K562 (cell line): ENCODE data around the gene KCNQ5. TPM values are rescaled to one million over a fixed set of nuclear protein-coding genes. Genes with fewer than 3 reads are reported as not detected.

Experiments
- ATAC-seq: fragments of 200-7000 bp; cut with Tn5 transposase; 3 replicates; pipeline ENCODE4 v1.9.1; 2020; ENCODE audit warnings: moderate library complexity
- BruUV-seq: library from RNA; stranded (reverse); fragments of 400-500 nt; replicated peaks from 2 replicates; lab custom pipeline; 2021; lab: Mats Ljungman, UMichigan
- CTCF ChIA-PET: fragments of 300-600 bp; formaldehyde crosslinking; extraction: SDS; loops from one replicate; lab custom pipeline; 2021; ENCODE audit warnings: low intra/inter-chr PET ratio; lab: Yijun Ruan, JAX
- POLR2A ChIA-PET: fragments of 300-600, 350-650 bp; sonication (Branson Sonifier 250); formaldehyde crosslinking; extraction: SDS; loops from one replicate; lab custom pipeline; 2021; ENCODE audit warnings: antibody characterized with exemption, inconsistent platforms; lab: Yijun Ruan, JAX
- DNase-seq, 4 experiments: peaks; one replicate each; pipeline versions ENCODE4 v3.0.0 to v3.0.0-alpha.2; 2011 to 2018; ENCODE audit warnings: low spot score in 3 of 4, mixed read lengths in 3 of 4; ENCODE audit errors: extremely low read depth in 1 of 4
- FAIRE-seq: peaks from 2 replicates; lab custom pipeline; 2011; peaks lifted over from hg19 to GRCh38; lab: Jason Lieb, UNC
- H2AFZ ChIP-seq: 2 replicates; pipeline ENCODE4 v1.6.0; 2011; ENCODE audit warnings: low read depth, low read length, control low read depth, inconsistent platforms
- H3K27ac ChIP-seq: fragments of 200-600 bp; 3 replicates; pipeline ENCODE4 v1.8.0; 2011; ENCODE audit warnings: low read depth, mild to moderate bottlenecking, control low read depth, inconsistent platforms, low read length, moderate library complexity, mixed read lengths; ENCODE audit errors: extremely low read depth
- H3K27me3 ChIP-seq, 2 experiments: fragments of 300-600 bp in 1 of 2; 2 replicates in 1 of 2; 3 replicates in 1 of 2; pipeline versions ENCODE4 v1.6.0 to v1.8.0; 2011; ENCODE audit warnings: inconsistent platforms in 2 of 2, low read length in 2 of 2, mild to moderate bottlenecking in 1 of 2, mixed read lengths in 1 of 2, moderate library complexity in 1 of 2; ENCODE audit not compliant: control insufficient read depth in 2 of 2, insufficient read depth in 2 of 2
- H3K36me3 ChIP-seq: fragments of 300-600 bp; 3 replicates; pipeline ENCODE4 v1.8.0; 2011; ENCODE audit warnings: mild to moderate bottlenecking, low read length, inconsistent platforms; ENCODE audit not compliant: control insufficient read depth, insufficient read depth
- H3K4me1 ChIP-seq, 2 experiments: fragments of 200-600 bp in 1 of 2; replicated peaks in 1 of 2; 2 replicates in 1 of 2; 3 replicates in 1 of 2; pipeline versions ENCODE4 v1.5.1 to v1.8.0; 2011; ENCODE audit warnings: inconsistent platforms in 2 of 2, low read length in 2 of 2, mild to moderate bottlenecking in 1 of 2, mixed read lengths in 1 of 2, moderate library complexity in 1 of 2; ENCODE audit not compliant: control insufficient read depth in 2 of 2, insufficient read depth in 2 of 2
- H3K4me2 ChIP-seq: 2 replicates; pipeline ENCODE4 v1.6.1; 2011; ENCODE audit warnings: low read length, control low read depth, inconsistent platforms, mixed read lengths; ENCODE audit not compliant: insufficient read depth
- H3K4me3 ChIP-seq: fragments of 200-600 bp; sonication (generic), shearing (Covaris generic); 2 replicates; pipeline ENCODE4 v1.5.1; 2016; ENCODE audit warnings: control low read depth, inconsistent platforms
- H3K79me2 ChIP-seq: fragments of 200-600 bp; 3 replicates; pipeline ENCODE4 v1.8.0; 2011; ENCODE audit warnings: low read length, inconsistent platforms; ENCODE audit not compliant: control insufficient read depth, insufficient read depth
- H3K9ac ChIP-seq, 2 experiments: 2 replicates each; pipeline versions ENCODE4 v1.6.0 to v1.6.1; 2011; ENCODE audit warnings: low read depth in 2 of 2, low read length in 2 of 2, control low read depth in 1 of 2, inconsistent platforms in 1 of 2, mild to moderate bottlenecking in 1 of 2, mixed read lengths in 1 of 2; ENCODE audit not compliant: insufficient read depth in 1 of 2
- H3K9me1 ChIP-seq: one replicate; pipeline ENCODE4 v1.6.0; 2011; ENCODE audit warnings: inconsistent platforms, mild to moderate bottlenecking, low read length, moderate library complexity; ENCODE audit not compliant: control insufficient read depth, insufficient read depth
- H3K9me3 ChIP-seq: replicated peaks from 2 replicates; pipeline ENCODE4 v1.5.1; 2011; ENCODE audit warnings: low read depth, low read length, inconsistent platforms; ENCODE audit not compliant: control insufficient read depth, insufficient read depth
- H4K20me1 ChIP-seq: replicated peaks from 2 replicates; pipeline ENCODE4 v1.6.1; 2011; ENCODE audit warnings: low read length, inconsistent platforms, mixed read lengths; ENCODE audit not compliant: control insufficient read depth, insufficient read depth
- CBX8 ChIP-seq: fragments of 200-600 bp; sonication (generic); IDR thresholded peaks from 2 replicates; pipeline ENCODE4 v1.6.1; 2012; ENCODE audit warnings: borderline replicate concordance, mixed run types, low read depth, mild to moderate bottlenecking, moderate library complexity, mixed read lengths, low read length, control low read depth, inconsistent platforms; ENCODE audit not compliant: poor library complexity, severe bottlenecking; ENCODE audit errors: extremely low read depth
- PHF20 ChIP-seq: fragments of 450-650 bp; IDR thresholded peaks from 2 replicates; pipeline ENCODE4 v1.6.1; 2018; ENCODE audit not compliant: partially characterized antibody
- SP1 ChIP-seq: sonication (generic); formaldehyde crosslinking; IDR thresholded peaks from 2 replicates; pipeline ENCODE4 v1.8.1; 2022; ENCODE audit warnings: mild to moderate bottlenecking, missing genetic modification reagents
- SRSF3 ChIP-seq: fragments of 200-400 bp; formaldehyde crosslinking; IDR thresholded peaks from 2 replicates; pipeline ENCODE4 v1.6.1; 2016; ENCODE audit warnings: mild to moderate bottlenecking, low read length, moderate library complexity; ENCODE audit not compliant: insufficient read depth
- TCF7L2 ChIP-seq: fragments of 150-350 bp; IDR thresholded peaks from 2 replicates; pipeline ENCODE4 v1.6.1; 2016; ENCODE audit warnings: low read depth, mild to moderate bottlenecking, low read length, moderate library complexity
- ZNF165 ChIP-seq: fragments of 250-450 bp; sonication (Bioruptor Pico); IDR thresholded peaks from 2 replicates; pipeline ENCODE4 v1.4.0; 2020; ENCODE audit warnings: borderline replicate concordance
- WGBS: fragments of 100-300 bp; shearing (Covaris generic); methylation state at CpG from one replicate; pipeline ENCODE4 v1.1.6; 2016; ENCODE audit warnings: low coverage, mixed read lengths; ENCODE audit not compliant: insufficient coverage; ENCODE audit errors: missing lambda C conversion rate; 5-methylcytosine and 5-hydroxymethylcytosine counted together
- in situ Hi-C: fragments of 300-500 bp; cut with MboI; formaldehyde crosslinking; loops from 4 replicates; pipeline ENCODE4 v1.15.0; 2018; ENCODE audit warnings: inconsistent platforms, mixed read lengths
- intact Hi-C: fragments of 100-400 bp; cut with micrococcal nuclease; formaldehyde crosslinking; loops from 2 replicates; pipeline ENCODE4 v1.14.2; 2022
- polyA plus RNA-seq, 8 experiments: library from polyadenylated mRNA; depleted of rRNA in 4 of 8; stranded (reverse) in 5 of 8; unstranded in 3 of 8; fragments of >200 nt; fragmentation: Nextera tagmentation in 2 of 8; fragmentation: Illumina TruSeq in 1 of 8; extraction: Ambion mirVana in 2 of 8; extraction: Trizol in 1 of 8; gene quantifications; 2 replicates each; pipeline versions ENCODE4 v1.2.1 to v1.2.3, GENCODE V29; 2011 to 2014; ENCODE audit warnings: inconsistent platforms in 1 of 8, missing spikeins in 1 of 8
- total RNA-seq, 7 experiments: library from RNA; depleted of rRNA in 6 of 7; stranded (reverse); fragments of >200 nt in 6 of 7; fragmentation: Illumina TruSeq in 2 of 7; extraction: Trizol in 2 of 7; gene quantifications; 2 replicates each; pipeline versions ENCODE4 v1.2.1 to v1.2.3, GENCODE V29; 2011 to 2021; ENCODE audit warnings: low replicate concordance in 1 of 7
- TF ChIP-seq, protein P1 (sequence below): fragments of 450-650 bp; formaldehyde crosslinking; IDR thresholded peaks from 2 replicates; pipeline ENCODE4 v1.4.0; 2020; ENCODE audit warnings: mild to moderate bottlenecking, mixed read lengths

The KCNQ5 gene
- total and polyA plus RNA-seq, 9 of the 15 experiments (the other 6 are each of a cell fraction or from before 2014, with no cell fraction given), result 0.31 to 5.9 (median 2.6) TPM

DNA sequence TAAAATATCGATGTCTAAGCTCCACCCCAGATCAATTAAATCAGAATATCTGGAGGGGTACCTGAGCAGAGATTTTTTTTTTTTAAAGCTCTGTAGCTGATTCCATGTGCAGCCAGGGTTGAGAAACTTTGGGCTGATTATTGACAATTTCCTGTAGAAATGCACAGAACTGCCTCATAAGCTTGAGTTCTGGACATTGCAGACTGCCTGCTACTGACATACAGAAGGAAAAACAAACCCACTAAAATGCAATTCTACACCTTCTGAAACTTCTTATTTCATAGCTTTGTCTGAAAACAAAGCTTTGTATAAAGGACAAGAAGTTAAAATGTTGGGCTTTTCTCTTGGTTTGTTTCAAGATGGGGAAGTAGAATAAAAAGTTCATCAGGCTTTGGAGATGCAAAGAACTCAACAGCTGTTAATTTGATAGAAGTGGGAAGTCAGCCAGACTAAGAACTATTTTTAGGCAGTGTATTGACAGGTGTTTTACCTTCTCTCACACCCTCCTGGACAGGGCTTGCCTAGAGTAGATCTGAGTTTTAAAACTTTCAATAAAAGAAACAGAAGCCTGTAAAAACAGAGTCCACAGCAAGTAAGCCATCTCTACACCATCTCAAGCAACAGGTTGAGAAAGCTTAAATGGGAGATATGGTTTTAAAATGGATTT is 147.7 kb downstream of the KCNQ5 start:
- Histone ChIP-seq H3K4me3 (no peak overlapping the region), H3K4me1 (no peaks in the 10 kb centered on the region), H3K36me3 (no peaks in the 10 kb centered on the region), H3K79me2 (no peaks in the 10 kb centered on the region), H3K27ac (no peak overlapping the region), H4K20me1 (no peaks in the 10 kb centered on the region), H2AFZ (no peak overlapping the region), H3K4me2 (no peak overlapping the region), H3K9me3 (no peaks in the 10 kb centered on the region), H3K9me1 (no peaks in the 10 kb centered on the region), H3K9ac (no peak overlapping the region), H3K27me3 (no peaks in the 10 kb centered on the region)
- TF ChIP-seq CBX8, result no peak
- no peak for TF ChIP-seq PHF20
- no peak for TF ChIP-seq TCF7L2
- TF ChIP-seq, protein P1, sequence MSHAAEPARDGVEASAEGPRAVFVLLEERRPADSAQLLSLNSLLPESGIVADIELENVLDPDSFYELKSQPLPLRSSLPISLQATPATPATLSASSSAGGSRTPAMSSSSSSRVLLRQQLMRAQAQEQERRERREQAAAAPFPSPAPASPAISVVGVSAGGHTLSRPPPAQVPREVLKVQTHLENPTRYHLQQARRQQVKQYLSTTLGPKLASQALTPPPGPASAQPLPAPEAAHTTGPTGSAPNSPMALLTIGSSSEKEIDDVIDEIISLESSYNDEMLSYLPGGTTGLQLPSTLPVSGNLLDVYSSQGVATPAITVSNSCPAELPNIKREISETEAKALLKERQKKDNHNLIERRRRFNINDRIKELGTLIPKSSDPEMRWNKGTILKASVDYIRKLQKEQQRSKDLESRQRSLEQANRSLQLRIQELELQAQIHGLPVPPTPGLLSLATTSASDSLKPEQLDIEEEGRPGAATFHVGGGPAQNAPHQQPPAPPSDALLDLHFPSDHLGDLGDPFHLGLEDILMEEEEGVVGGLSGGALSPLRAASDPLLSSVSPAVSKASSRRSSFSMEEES (CRISPR knock-in tag), result no peak
- TF ChIP-seq SRSF3, result no peak
- no peak for TF ChIP-seq SP1 (CRISPR knock-in tag)
- TF ChIP-seq ZNF165 (CRISPR knock-in tag), result no peak
- intact Hi-C loops (no loop called here), in situ Hi-C loops (no loop called here)
- no TSS peak for BruUV-seq
- ATAC-seq (no peak), DNase-seq (no peak), FAIRE-seq (no peak)
- WGBS, result 24% methylated on average over 1 of the region's 1 CpG
- POLR2A ChIA-PET, result interaction anchor here (0.6 kb wide), 1 partner anchor 56 kb away, joined by 3 read pairs; no protein-coding TSS in a partner anchor
- CTCF ChIA-PET, result no interaction called here
